HG02852 (cell line): ENCODE data around the gene PMAIP1.

Experiments
- ATAC-seq: cut with Tn5 transposase; IDR thresholded peaks from one replicate; pipeline ENCODE4 v1.9.1; 2021; ENCODE audit warnings: mild to moderate bottlenecking, moderate library complexity; ENCODE audit not compliant: unreplicated experiment

PMAIP1 gene

DNA sequence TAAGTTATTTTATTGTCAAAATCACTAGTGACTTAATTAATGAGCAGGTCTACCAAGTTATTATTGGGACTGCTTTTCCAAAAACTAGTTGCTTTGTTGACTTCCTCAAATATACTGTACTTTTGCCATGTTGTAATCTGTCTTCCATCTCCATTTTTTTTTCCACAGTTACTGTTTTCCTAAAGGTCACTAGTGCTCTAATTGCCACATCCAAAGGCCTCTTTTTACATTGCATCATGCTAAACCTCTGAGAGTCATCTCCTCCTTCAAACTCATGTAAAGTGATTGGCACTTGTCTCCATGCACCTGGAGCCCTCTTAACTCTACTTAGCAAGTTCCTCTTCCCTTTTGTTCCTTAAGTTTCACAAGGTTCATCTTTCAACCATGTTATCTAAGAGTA is 11.8 kb downstream of the PMAIP1 start:
- ATAC-seq, result no peak

DNA sequence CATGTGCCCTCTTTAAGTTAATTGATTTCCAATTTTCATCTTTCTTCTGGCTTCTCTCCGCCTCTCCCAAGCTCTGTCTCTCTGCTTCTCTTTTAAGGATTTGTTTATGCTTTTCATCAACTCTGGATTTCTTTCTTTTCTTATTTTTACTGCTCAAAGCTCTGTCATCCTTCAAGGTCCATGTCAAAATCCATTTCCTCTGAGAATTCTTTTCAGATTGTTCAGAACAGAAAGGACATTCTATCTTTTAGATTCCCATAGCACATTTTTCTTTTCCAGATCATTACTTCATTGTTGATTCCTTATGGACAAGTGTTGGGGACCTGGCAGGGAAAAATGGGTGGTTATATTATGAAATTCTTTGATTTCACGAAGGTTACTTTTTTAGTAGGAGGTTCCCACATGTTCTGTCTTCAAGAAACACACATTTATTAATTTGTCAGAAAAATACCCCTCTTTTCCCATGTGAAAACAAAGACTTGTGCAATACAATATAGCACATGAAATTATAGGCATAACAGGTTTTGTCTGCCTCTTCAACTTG is 12.3 kb downstream of the PMAIP1 start:
- no peak for ATAC-seq

DNA sequence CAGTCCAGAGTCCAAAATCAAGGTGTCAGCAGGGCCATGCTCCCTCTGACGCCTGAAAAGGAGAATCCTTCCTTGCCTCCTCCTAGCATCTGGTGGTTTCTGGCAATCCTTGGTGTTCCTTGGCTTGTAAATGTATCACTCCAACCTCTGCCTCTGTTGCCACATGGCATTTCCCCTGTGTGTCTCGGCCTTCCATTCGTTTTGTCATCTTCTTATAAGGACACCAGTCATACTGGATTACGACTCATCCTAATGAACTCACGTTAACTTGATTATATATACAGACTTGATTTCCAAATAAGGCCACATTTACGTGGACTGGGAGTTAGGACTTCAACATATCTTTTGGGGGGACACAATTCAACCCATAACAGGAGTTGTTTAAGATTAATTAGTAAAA is 15.8 kb downstream of the PMAIP1 start:
- no peak for ATAC-seq

DNA sequence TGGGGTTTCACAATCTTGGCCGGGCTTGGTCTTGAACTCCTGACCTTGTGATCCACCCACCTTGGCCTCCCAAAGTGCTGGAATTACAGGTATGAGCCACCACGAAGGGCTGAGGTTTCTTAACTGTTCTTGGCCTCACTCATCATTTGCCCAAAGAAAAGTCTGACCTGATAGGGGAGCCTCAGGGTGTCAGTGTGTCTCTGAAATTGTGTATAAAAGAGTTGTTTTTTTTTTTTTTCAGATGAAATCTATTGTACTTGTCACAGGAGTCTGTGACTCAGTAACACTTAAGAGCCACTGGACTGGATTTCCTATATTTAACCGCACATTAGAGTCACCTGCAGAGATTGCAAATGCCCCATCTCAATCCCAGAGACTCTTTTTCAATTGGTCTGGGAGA is 16.9 kb downstream of the PMAIP1 start:
- no peak for ATAC-seq

DNA sequence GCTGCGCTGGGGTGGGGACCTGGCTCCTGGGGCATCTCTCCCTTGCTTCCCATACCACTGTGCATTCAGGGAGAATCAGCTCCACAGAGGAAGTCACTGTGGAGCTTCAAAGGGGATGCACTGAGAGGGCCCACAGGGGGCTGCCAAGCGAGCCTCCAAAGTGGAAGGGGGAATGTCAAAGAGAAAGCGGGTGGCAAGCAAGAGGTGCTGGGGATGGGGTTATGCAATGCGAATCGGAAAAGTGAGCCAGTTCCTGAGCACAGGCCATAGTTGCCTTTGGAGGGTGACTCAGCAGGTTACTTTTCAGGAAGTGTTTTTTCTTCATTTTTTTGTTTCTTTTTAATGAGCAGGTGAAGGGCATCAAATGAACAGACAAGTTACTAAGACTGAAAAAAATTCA is 17.6 kb downstream of the PMAIP1 start:
- no peak for ATAC-seq

DNA sequence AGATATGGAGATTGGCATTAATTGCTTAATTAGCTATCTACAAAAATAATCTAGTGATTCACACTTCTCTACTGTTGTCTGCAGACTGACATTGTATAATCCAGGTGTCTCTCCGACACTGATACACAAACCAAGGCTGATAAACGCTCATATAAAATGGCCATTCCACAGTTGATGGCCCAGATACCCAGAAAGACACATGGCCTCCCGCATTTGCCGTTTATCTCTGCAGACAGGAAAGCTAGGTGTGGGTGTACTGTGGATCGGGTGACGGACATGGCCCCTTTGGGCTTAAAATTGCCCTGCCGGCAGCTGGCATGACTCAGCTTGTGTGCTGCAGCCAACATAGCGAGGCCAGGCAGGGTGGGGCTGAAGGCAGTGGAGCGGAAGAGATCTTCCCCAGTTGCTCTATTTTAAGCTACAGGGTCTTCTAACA is 18.5 kb downstream of the PMAIP1 start:
- peak; percentile 50 for ATAC-seq

DNA sequence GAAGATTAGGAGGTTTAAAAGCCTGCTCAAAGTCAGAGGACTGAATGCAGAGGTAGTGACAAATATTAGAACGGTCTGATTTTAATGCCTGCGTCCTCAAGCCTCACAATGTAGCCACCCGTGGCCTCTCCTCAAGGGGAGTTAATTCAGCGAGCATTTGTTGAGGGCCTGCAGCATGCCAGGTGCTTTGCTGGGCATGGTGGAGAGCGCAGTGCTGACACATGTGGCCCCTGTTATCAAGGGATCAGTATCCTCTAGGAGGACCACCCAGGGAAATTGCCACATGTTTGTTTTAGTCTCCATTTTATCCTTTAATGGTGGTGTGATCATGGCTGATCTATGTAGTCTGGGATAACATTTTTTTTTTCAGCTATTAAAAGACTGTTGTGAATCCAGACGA is 19.2 kb downstream of the PMAIP1 start:
- no peak for ATAC-seq

DNA sequence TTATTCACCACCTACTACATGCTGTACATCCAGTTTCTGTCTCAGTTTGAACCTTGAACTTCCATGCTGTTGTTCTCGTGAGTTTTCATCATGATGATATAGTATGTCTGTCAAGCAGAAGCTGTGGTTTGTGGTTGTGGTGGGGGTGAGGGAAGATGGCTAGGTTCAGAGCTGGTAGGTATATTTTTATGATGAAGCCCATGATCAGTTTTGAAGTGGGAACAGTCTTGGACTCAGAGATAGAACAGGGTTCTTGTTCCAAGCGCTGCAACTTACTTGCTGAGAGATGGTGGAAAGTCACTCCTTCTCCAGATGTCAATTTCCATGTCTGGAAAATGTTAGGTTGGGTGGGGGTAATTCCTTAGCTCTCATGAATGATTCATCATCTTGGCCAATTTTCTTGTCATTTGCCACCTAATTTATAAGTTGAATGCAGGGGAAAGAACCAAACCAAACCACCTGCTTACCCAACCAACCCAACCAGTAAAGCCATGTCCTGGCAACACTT is 21.6 kb downstream of the PMAIP1 start:
- peak; percentile 39 for ATAC-seq

DNA sequence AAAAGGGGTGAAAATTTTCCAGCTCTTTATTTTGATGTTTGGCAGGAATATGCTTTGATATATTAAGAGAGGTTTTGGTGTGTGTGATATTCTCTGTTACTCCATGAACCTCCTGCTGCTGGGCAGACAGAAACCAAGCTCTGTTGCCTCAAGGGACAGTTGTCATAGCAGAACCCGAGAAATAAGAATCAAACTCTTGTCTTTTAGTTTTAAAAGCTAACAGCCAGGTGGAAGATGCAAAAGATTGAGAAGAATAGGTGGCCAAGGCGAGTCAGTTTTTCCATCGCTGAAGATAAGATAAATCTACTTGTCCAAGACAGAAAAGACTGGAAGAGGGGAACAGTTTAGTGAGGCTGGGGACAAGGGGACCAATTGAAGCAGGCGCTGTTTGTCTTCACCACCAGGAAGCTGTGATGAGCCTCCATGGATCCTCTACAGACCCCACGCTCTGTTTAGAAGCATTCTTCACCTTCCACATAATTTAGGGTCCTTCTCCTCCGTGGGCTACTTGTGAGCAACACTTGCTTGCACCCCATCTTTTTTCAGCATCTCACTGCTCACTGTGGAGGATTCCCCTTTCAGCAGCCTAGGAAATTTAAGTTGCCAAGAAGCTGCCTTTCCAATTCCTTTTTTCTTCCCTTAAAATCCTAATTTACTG is 23.9 kb downstream of the PMAIP1 start:
- ATAC-seq, result no peak

DNA sequence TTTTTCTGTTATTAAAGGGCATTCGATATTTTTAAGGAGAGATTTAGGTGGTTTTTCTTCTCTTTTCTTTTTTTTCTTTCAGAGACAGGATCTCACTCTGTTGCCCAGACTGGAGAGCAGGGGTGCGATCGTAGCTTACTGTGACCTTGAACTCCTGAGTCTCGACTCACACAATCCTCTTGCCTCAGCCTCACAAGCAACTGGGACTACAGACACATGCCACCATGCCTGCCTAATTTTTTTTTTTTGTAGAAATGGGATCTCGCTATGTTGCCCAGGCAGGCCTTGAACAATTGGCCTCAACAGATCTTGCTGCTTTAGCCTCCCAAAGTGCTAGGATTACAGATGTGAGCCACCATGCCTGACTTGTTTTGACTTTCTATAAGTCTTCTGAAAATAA is 26.3 kb downstream of the PMAIP1 start:
- ATAC-seq, result no peak

DNA sequence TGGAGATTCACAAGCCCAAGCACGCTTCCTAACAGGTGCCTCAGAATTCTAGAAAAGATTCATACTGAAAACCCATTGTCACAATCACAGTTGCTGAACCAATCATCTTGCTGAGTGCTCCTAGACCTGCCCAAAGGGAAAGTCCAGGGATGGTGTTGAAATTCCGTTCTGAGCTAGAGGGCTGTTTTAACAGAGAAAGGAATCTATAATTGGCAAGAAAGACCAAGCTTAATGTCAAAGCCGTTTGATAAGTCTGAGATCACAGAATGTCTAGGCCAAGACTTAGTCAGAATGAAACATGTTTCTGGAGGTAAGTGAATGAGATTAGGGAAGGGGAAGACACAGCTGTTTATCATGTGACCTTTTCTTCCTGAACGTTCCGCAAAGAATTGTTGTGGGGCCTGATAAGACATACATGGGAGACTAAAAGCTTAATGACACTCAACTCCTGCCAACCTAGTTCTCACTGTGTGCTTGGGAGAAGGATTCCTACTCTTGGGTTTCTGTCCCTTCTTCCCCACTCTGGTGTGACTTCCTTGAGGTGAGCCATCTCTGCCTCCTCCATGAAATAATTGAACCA is 27.5 kb downstream of the PMAIP1 start:
- ATAC-seq, result peak; percentile 84

DNA sequence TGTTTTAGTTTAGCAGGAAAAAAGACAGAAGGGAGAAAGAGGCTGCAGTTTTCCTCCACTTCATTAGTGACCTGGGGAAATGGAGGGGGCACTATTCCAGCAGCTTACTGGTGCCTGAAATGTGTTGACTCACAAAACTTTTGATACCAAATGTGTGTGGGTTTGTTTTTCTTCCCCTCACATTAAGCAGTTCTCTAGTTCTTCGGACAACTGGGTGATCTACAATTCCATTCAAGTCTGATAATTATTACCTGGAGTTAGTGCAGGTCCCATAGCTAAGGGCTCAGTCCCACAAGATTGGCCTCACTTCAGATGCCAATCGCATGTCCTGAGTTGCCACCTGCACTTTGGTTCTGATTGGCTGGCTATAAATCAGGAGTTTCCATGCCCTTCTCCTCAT is 28.4 kb downstream of the PMAIP1 start:
- no peak for ATAC-seq

DNA sequence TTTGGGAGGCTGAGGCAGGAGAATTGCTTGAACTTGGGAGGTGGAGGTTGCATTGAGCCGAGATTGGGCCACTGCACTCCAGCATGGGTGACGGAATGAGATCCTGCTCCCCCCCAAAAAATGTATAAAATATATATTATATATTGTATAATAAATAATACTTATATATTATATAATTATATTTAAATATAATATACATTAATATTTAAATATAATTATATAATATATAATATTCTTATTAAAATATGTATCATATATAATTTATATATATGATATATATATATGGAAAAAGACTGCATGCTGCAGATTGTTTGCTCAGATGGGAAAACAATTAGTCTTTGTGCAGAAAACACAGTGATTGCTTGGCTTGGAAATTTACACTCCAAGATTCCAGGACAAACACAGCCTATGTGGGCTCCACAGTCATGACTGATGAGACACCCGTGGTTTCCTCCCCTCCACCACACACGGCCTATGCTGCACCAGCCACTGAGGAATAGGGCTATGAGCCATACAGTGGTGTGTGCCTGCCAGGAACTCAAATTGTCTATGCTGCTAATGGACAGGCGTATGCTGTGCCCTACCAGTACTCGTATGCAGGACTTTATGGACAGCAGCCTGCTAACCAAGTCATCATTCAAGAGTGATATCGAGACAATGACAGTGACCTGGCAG is 30.0 kb downstream of the PMAIP1 start:
- no peak for ATAC-seq

DNA sequence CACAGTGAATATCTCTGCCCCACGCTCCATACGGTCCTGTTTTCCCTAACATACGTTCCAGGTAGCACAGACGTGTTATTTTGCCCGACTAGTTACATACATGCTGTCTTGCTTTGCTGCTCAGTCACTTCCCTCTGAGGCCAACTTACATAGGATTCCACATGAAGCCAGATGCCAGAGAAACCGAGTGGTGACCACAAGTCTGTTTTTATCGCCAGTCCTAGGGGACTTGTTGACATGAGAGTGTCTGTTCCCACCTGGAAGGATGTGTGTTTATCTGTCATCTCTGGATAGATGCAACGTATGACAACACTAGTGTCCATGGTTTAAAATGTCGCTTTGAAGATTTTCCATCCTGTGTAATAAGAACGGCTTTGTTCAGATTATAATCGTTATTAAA is 32.6 kb downstream of the PMAIP1 start:
- ATAC-seq, result no peak

DNA sequence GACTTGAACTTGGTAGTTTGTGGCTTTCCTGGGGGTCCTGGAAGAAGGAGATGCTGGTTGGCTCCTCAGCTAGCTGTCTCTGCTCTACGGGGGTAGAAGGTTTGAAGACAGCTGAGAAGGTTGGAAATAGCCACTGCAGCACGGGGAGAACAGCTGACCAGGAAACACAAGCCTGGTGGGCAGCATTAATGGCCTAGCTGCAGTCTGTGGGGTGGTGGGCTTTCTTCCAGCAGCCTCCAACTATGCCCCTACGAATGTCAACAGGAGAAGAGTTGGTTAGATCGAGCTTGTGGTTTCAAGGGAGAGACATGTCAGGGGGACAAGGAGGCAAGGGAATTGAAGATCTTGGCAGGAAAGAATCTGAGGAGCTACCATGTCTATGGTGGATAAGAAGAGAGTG is 38.9 kb downstream of the PMAIP1 start:
- ATAC-seq, result no peak

DNA sequence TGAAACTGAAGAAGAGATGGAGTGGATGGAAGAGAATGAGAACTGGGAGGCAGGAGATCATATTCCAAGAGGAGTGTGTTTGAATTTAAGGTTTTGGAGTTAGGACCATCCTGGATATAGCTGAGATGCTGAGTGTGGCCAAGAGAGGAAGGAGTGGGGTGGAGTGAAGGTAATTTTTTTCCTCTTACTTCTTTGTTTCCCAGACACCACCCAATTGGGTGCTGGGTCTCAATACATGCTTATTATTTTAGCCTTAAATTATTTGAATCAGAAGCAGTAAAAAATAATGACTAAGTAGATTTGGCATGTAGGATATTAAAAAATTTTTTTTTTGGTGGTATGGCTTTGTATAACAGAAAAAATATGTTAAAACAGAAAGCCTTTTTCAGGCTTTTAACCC is 39.3 kb downstream of the PMAIP1 start:
- ATAC-seq, result no peak

DNA sequence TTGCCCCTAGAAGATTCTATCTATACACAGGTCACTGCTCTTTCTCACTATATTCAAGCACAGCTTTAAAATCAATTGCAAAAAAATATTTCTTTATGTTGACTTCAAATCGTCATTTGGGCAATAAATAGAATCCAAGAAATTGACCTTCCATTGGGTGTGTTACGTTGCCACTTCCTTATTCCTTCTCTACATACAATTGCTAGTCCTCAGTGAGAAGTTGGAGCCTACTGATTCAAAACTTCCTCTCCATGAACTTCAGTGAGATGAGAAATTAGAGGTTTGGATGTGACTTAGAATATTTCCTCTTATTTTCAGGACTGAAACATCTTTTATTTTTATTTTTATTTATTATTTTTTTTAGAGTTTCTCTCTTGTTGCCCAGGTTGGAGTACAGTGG is 40.3 kb downstream of the PMAIP1 start:
- ATAC-seq, result no peak

DNA sequence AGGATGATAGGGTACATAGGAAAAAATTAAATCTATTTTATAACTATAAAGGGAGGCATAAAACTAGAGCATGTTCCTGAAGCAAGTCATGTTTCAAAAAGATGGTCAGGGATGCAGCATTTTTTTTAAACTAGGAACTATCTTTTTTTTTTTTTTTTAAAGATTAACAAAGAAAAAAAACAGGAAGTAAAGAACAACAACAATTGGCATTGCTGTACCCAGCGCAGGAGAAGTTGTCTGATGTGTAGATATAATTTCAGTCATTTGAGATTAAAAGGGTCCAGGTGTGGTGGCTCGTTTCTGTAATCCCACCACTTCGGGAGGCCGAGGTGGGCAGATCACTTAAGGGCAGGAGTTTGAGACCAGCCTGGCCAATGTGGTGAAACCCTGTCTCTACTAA is 41.5 kb downstream of the PMAIP1 start:
- ATAC-seq, result no peak

DNA sequence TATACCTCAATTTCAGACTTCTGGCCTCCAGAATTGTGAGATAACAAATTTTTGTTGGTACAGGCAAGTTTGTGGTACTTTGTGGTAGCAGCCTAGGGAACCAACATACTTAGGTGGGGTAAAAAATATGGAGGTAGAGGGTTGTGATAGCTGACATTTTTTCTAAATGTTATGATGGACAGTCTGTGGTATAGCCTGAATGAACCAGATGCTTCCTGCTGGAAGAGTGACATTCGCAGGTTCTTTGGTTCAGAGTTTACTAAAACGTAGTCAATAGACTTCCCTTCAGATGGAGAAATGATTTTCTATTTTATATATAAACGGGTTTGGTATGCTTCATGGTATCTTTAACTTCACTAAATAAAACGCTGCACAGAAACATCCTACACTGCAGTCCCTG is 42.8 kb downstream of the PMAIP1 start:
- no peak for ATAC-seq

DNA sequence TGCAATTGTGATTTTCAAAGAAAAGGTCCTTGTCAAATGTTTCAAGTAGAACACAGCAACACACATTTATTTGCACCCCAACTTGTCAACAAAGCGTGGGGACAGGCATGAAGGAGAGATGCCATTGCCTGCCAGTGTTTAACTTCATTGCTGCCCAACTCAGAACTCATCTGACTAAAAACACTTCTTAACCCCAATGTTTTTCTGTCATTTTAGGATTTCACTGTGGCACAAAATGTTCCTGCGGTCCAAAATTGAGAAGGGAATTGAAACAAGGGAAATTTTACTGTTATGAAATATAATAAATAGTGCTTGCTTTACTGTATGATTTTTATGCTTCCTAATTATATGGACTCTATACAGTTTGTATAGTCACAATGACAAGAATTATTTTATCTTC is 45.7 kb downstream of the PMAIP1 start:
- no peak for ATAC-seq

DNA sequence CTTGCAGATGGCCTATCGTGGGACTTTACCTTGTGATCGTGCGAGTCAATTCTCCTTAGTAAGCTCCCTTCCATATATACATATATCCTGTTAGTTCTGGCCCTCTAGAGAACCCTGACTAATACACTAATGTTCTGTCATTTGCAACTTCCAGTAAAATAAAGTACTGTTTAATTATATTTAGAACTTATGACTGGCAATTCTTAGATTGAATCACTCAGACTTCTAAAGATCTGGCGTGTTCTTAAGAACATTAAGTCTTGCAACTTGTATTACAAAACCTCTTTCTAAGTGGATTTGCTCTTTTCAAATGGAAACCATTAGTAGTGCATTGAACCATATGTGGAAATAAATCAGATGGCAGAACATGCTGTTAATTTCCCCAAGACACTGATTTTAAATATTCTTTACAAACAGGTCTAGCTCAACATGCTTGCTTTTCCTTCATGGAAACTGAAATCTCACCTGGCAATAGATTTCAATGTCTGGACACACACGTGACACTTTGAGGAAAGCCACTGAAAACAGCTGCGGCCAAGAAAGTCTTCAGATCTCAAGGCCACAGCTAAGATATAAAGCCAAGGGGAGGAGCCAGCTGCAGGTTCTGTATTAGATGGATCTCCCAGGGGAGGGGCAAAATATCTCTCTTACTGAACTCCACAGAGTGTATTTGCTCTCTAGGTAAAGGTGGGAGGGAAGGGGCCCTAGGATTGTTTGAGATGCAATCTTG is 50.6 kb downstream of the PMAIP1 start:
- ATAC-seq, result peak; percentile 63
